GM12878 (cell line): Measurements from ENCODE around the gene DMAC1. TPM values are rescaled to one million over a fixed set of nuclear protein-coding genes. Genes with fewer than 3 reads are reported as not detected.

ENCODE experiments used
- ATAC-seq: fragments of 200-7000 bp; cut with Tn5 transposase; 3 replicates; pipeline ENCODE4 v1.9.1; 2020; ENCODE audit warnings: mild to moderate bottlenecking, moderate library complexity
- BruUV-seq: library from RNA; stranded (reverse); fragments of 400-500 nt; replicated peaks from 2 replicates; lab custom pipeline; 2021; lab: Mats Ljungman, UMichigan
- CTCF ChIA-PET: fragments of 300-600 bp; sonication (Branson Sonifier 250); formaldehyde crosslinking; extraction: SDS; loops from one replicate; lab custom pipeline; 2021; ENCODE audit warnings: inconsistent platforms; lab: Yijun Ruan, JAX
- POLR2A ChIA-PET: fragments of 350-600 bp; formaldehyde crosslinking; extraction: SDS; loops from one replicate; lab custom pipeline; 2021; ENCODE audit warnings: inconsistent platforms; lab: Charles Lee
- RAD21 ChIA-PET: fragments of 300-600 bp; sonication (Branson Sonifier 250); formaldehyde crosslinking; loops from one replicate; lab custom pipeline; 2023; ENCODE audit warnings: antibody characterized with exemption; ENCODE audit not compliant: unreplicated experiment; lab: Charles Lee
- SMC1A ChIA-PET: fragments of 300-600 bp; sonication (Branson Sonifier 250); formaldehyde crosslinking; loops from one replicate; lab custom pipeline; 2023; ENCODE audit not compliant: unreplicated experiment, uncharacterized antibody; lab: Charles Lee
- DNase-seq: peaks from one replicate; pipeline ENCODE4 v3.0.0-alpha.2; 2011; ENCODE audit warnings: low read depth, low spot score
- FAIRE-seq: peaks from 3 replicates; lab custom pipeline; 2011; peaks lifted over from hg19 to GRCh38; lab: Jason Lieb, UNC
- H2AFZ ChIP-seq: 2 replicates; pipeline ENCODE4 v1.6.0; 2011; ENCODE audit warnings: low read depth, low read length, control low read depth; ENCODE audit not compliant: control insufficient read depth
- H3K27ac ChIP-seq: 2 replicates; pipeline ENCODE4 v1.5.1; 2011; ENCODE audit warnings: control low read depth; ENCODE audit not compliant: control insufficient read depth, insufficient read depth
- H3K27me3 ChIP-seq, 2 experiments: replicated peaks in 1 of 2; 2 replicates each; pipeline versions ENCODE4 v1.6.0 to v1.6.1; 2011; ENCODE audit warnings: low read length in 1 of 2; ENCODE audit not compliant: control insufficient read depth in 2 of 2, insufficient read depth in 2 of 2
- H3K36me3 ChIP-seq, 2 experiments: 2 replicates each; pipeline ENCODE4 v1.5.1; 2011; ENCODE audit warnings: low read length in 1 of 2; ENCODE audit not compliant: control insufficient read depth in 2 of 2, insufficient read depth in 2 of 2
- H3K4me1 ChIP-seq: 2 replicates; pipeline ENCODE4 v1.6.1; 2011; ENCODE audit warnings: mild to moderate bottlenecking, low read length, moderate library complexity, mixed read lengths; ENCODE audit not compliant: control insufficient read depth, insufficient read depth
- H3K4me2 ChIP-seq: 2 replicates; pipeline ENCODE4 v1.6.0; 2011; ENCODE audit warnings: control low read depth; ENCODE audit not compliant: control insufficient read depth, insufficient read depth
- H3K4me3 ChIP-seq: fragments of 200-600 bp; sonication (generic); 2 replicates; pipeline ENCODE4 v1.5.1; 2016
- H3K79me2 ChIP-seq: 2 replicates; pipeline ENCODE4 v1.6.0; 2011; ENCODE audit warnings: low read length; ENCODE audit not compliant: control insufficient read depth, insufficient read depth
- H3K9ac ChIP-seq: 2 replicates; pipeline ENCODE4 v1.8.0; 2011; ENCODE audit warnings: low read length, control low read depth, mixed read lengths; ENCODE audit not compliant: control insufficient read depth, insufficient read depth
- H3K9me3 ChIP-seq: replicated peaks from 3 replicates; pipeline ENCODE4 v1.5.1; 2011; ENCODE audit warnings: mild to moderate bottlenecking, low read length; ENCODE audit not compliant: control insufficient read depth, insufficient read depth
- H4K20me1 ChIP-seq: 2 replicates; pipeline ENCODE4 v1.6.0; 2011; ENCODE audit not compliant: control insufficient read depth, insufficient read depth
- CHD1 ChIP-seq: IDR thresholded peaks from 2 replicates; pipeline ENCODE4 v1.6.1; 2012; ENCODE audit warnings: low read depth, low read length, improper control_type of control experiment
- ELK1 ChIP-seq: IDR thresholded peaks from 2 replicates; pipeline ENCODE4 v1.6.1; 2012; ENCODE audit warnings: low read depth, low read length, improper control_type of control experiment
- FOXK2 ChIP-seq: fragments of 450-650 bp; IDR thresholded peaks from 2 replicates; pipeline ENCODE4 v1.6.1; 2017; ENCODE audit warnings: mild to moderate bottlenecking, moderate library complexity
- HDGF ChIP-seq: fragments of 450-650 bp; IDR thresholded peaks from 2 replicates; pipeline ENCODE4 v1.6.1; 2016; ENCODE audit warnings: antibody characterized with exemption
- PAX8 ChIP-seq: fragments of 450-650 bp; IDR thresholded peaks from 2 replicates; pipeline ENCODE4 v1.6.1; 2017; ENCODE audit warnings: mild to moderate bottlenecking, moderate library complexity
- RAD21 ChIP-seq: IDR thresholded peaks from 2 replicates; pipeline ENCODE4 v1.6.1; 2011; ENCODE audit warnings: mild to moderate bottlenecking, low read depth, low read length, moderate library complexity; ENCODE audit not compliant: insufficient read depth
- RELB ChIP-seq: fragments of 450-650 bp; IDR thresholded peaks from 2 replicates; pipeline ENCODE4 v1.6.1; 2017; ENCODE audit warnings: low read depth, mild to moderate bottlenecking, moderate library complexity
- WGBS: methylation state at CpG from one replicate; pipeline ENCODE4 v1.1.6; 2016; ENCODE audit warnings: low lambda C conversion rate; ENCODE audit not compliant: insufficient replicate concordance, insufficient coverage; ENCODE audit errors: missing lambda C conversion rate; 5-methylcytosine and 5-hydroxymethylcytosine counted together
- in situ Hi-C: fragments of 300-500 bp; cut with MboI; formaldehyde crosslinking; loops from 9 replicates; pipeline ENCODE4 v1.14.3; 2018; ENCODE audit warnings: mixed read lengths
- intact Hi-C: fragments of 100-400 bp; cut with micrococcal nuclease; formaldehyde crosslinking; loops from one replicate; pipeline ENCODE4 v1.14.2; 2022; ENCODE audit not compliant: unreplicated experiment
- polyA plus RNA-seq, 11 experiments: library from polyadenylated mRNA; depleted of rRNA in 4 of 11; unstranded in 6 of 11; stranded (reverse) in 5 of 11; fragments of >200 nt; fragmentation: Nextera tagmentation in 4 of 11; fragmentation: Illumina TruSeq in 1 of 11; extraction: Ambion mirVana in 4 of 11; extraction: Trizol in 1 of 11; gene quantifications; 1 replicate in 1 of 11; 2 replicates in 10 of 11; pipeline versions ENCODE4 v1.2.1 to v1.2.3, GENCODE V29; 2011 to 2016; ENCODE audit warnings: inconsistent platforms in 2 of 11, missing spikeins in 2 of 11, low read depth in 1 of 11
- total RNA-seq, 4 experiments: library from RNA; depleted of rRNA in 3 of 4; stranded (reverse); fragments of >200 nt in 3 of 4; fragmentation: Illumina TruSeq in 1 of 4; extraction: Trizol in 1 of 4; gene quantifications; 2 replicates each; pipeline versions ENCODE4 v1.2.1 to v1.2.3, GENCODE V29; 2013 to 2021

Gene DMAC1
- total and polyA plus RNA-seq, 10 of the 15 experiments (the other 5 are each of a cell fraction or from before 2014, with no cell fraction given): 16.0 to 123 (median 44.5) TPM

- intact Hi-C loops: no loop called here
- Histone ChIP-seq H2AFZ (no peak overlapping the region), H3K79me2 (no peaks in the 10 kb centered on the region), H3K9ac (no peak overlapping the region), H3K4me3 (no peak overlapping the region), H3K9me3 (no peaks in the 10 kb centered on the region), H3K4me2 (no peak overlapping the region), H4K20me1 (no peaks in the 10 kb centered on the region), H3K27ac (no peak overlapping the region), H3K36me3 (no peaks in the 10 kb centered on the region), H3K4me1 (no peaks in the 10 kb centered on the region), H3K27me3 (no peaks in the 10 kb centered on the region)
- SMC1A ChIA-PET: no interaction called here
- ATAC-seq: no peak; the same call in 2 of the 3 replicates
- RAD21 ChIA-PET: no interaction called here
- in situ Hi-C loops: loop anchor here (25.0 kb wide), 1 partner anchor 255 kb away; no protein-coding TSS in a partner anchor
- BruUV-seq: no TSS peak
- 0% methylated on average over 1 of the region's 1 CpG for WGBS
- FAIRE-seq: no peak
- POLR2A ChIA-PET: no interaction called here
- no peak for DNase-seq
- no peak for TF ChIP-seq RELB
- TF ChIP-seq HDGF: no peak
- no peak for TF ChIP-seq FOXK2
- TF ChIP-seq RAD21: no peak
- no peak for TF ChIP-seq CHD1
- no peak for TF ChIP-seq ELK1
- no peak for TF ChIP-seq PAX8
- TF ChIP-seq, all 136 proteins: peak for 0
- CTCF ChIA-PET: no interaction called here
Measured at GRCh38 chr9:7841831-7842230, 42.3 kb upstream of the DMAC1 start.
